OCI-LY3 (cell line): ENCODE data around the gene RGS6.

Experiments used
- CTCF ChIP-seq: fragments of 200-600, 300-600 bp; sonication (generic); IDR thresholded peaks from 2 replicates; pipeline ENCODE4 v1.5.1; 2014; ENCODE audit warnings: antibody characterized with exemption, low read length, low read depth
- EZH2phosphoT487 ChIP-seq: fragments of 200-600 bp; shearing (Covaris generic); IDR thresholded peaks from 2 replicates; pipeline ENCODE4 v1.6.1; 2018; ENCODE audit warnings: antibody characterized with exemption, mixed run types, low read depth

- TF ChIP-seq CTCF = no peak
- no peak for TF ChIP-seq EZH2phosphoT487
These were observed 593.1 kb downstream of the RGS6 start for GRCh38 chr14:72525087-72525915.
